NOMO-1 treated with dmso at 0.1 percent for 144 hours (cell line): Measurements from ENCODE around the gene HAP1.
"Not testable (repeated sequence)": the region's sequence is repeated elsewhere in the genome, so short reads cannot be mapped to it uniquely, and the experiment has no call there.

ENCODE experiments used
- DNase-seq: peaks from one replicate; lab custom pipeline; 2025; ENCODE audit not compliant: unreplicated experiment; lab: John Stamatoyannopoulos, UW

Gene HAP1

DNA sequence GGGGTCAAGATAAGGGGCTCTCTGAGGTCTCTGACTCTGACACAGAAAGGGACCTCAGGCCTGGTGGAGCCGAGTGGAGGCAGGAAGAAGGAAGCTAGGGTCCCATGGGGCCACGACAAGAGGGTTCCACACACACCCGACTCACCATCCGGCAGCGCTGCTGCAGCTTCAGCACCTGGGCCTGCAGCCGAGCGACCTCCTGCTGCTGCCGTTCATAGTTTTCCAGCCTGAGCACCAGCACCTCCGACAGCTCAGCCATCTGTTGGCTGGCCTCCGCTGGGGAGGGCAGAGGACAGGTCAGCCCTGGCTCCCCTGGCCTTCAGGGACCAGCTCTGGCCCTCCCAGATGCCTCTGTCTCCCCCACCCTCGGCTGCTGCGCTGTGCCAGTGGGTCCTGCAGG lies 6.4 kb downstream of the HAP1 start:
- no peak for DNase-seq

DNA sequence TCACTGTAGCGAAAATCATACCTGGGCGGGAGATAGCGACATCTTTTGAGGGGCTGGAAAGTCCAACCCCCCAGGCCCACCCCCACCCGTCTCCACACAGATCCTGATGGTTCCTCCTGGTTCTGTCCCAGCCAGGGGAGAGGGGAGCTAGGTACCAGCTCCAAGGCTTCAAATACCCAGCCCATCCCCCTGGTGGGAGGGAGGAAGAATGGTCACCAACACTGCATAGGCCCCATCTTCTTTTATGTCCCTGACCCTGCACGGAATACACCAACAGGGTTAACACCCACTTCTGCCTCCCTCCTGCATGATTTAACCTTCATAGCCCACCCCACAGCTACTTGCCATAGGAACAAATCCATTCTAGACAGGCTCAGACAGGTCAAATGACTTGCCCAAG lies 9.3 kb downstream of the HAP1 start:
- no peak for DNase-seq

DNA sequence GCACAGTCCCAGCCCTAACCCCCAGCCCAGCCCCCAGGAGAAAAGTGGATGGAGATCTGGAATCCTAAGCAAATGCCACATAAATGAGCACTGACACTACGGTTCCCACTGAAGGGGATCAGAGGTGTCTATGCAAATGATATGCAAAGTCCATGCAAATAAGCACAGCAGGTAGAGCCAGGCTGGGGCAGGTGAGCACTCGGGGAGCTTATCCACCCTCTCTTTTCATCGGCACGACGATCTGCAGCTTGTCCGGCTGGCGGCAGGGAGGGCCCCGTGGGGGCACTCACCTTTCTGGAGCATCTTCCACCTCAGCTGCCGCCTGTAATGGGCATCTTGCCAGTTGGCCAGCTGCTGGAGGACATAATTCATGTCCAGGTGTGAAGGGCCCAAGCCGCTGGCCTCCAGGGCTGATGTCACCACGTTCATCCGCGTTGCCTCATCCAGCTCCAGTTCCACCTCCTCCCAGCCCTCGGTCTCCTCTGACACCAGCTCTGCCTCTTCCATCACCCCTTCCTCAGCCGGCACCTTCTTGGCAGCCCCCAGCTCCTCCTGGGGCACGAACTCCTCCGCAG lies 9.9 kb downstream of the HAP1 start:
- no peak for DNase-seq

DNA sequence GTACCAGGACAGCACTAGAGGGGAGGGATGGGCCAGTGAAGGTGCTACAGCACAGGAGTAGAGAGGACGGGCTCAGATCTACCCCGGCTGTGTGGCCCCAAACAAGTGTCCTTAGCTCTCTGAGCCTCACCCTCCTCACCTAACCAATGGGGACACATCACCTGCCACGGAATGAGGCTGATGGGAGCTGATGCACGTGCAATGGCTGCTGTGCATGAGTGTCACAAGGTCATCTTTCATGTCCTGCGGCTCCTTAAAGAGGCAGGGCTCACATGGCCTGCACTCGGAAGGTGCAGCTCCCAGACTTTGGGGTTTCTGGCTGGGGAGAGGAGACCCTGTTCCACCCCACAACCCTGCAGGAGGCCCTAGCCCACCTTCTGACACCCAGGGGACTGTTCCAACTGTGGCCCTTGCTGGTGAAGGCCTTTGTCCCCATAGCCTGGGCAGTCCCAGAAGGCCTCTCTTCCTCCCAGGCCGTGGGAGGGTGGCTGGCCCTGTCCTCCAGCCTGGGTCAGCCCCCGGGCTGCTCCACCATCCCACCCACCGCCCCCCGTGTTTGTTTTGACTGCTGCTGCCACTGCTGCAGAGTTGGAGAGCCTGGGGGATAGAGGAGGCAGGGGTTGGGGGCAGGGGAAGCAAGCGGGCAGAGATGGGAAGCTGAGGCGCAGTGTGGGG lies 10.5 kb downstream of the HAP1 start:
- no peak for DNase-seq

DNA sequence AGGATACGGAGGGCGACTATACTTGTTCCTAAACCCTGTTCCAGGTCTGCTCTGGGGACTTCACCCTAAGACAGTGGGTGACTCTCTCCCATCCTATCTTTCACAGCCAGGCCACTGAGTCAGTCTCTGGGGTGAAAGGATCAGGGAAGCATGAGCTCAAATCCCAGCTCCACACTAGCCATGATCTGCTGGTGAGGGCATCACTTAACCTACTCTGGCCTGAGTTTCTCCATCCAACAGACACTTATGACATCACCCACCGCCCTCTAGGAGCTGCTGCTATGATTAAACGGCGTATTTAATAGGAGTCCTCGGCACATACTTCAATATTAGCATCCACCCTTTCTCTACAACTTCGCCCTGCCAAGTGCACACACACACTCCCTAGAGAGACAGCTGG lies 12.2 kb downstream of the HAP1 start:
- no peak for DNase-seq

DNA sequence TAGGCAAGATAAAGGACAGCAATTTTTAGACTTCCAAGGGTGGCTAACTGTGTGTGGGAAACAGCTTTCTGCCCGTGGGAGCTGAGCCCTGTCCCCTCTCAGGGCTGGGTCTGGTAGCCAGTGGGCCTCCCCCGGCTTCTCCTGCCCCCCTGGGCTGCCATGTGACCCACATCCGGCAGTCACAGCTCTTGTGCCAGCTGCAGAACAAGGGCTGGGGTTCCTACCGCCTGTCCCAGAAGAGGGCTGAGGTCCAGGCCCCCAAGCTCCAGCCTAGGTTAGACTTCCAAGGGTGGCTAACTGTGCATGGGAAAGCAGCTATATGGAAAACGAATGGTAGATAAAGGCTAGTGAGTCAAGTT lies 16.2 kb downstream of the HAP1 start:
- no peak for DNase-seq

DNA sequence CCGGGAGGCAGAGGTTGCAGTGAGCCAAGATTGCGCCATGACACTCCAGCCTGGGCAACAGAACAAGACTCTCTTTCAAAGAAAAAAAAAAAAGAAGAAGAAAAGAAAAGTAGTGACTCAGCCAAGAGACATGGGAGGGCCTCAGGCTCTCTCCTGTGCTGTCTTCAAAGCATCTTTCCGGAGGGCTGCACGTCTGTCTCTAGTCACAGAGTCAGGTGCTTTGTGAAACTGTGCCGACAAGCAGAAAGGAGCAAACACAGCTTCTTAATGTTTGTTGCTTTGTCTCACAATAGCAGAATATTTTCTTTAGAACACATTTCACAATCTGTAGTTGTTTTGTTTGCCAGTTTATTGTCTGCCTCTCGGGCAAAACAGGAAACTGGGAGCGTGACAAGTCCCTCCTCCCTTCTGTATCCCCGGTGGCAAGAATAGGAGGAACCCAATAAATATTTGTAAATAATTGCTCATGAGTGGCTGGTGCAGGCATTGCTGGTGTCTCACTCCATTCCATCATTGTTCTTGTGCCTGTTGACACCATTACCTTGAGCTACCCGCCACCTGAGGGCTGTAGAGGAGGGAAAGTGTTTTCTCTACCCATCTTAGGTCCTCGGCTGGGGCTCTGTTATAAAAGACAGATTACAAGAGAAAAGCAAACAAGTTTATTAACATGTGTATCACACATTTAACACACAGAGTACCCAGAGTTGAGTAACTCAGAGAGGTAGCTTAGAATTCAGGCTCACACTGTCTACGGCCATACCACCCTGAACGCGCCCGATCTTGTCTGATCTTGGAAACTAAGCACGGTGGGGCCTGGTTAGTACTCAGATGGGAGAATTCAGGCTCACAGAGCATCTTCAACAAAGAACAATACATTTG lies 16.8 kb downstream of the HAP1 start:
- DNase-seq, result peak; percentile 42

DNA sequence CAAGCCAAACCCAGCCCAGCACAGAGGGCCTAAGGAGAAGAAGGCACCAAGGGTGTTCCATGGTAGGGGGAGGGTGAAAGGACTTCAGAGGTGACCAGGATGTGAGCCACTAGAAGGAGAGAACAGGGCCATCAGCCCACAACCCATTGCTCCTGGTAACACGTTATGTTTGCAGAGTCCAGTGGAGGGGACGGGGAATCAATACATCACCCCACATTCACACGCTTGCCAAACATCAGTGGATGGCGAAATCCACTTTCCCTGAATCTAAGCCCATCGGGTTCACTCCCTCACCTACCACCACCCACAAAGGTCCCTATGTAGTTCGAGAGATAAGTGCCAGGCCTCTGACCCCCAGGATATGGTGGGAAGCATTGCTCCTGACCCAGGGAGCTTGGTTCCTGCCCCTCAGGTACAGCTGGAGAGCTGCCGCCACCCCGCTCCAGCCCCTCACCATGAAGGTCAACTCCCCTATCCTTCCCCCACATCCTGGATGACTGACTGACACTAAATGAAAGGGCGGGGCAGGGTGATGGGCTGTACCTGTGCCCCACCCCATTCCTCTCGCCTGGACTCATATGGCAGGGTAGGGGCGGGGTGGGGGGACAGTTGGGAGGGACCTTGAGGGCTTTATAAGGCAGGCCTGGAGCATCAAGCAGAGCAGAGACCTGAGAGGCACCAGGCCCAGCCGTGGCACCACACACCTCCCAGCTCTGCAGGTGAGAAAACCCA lies 22.6 kb downstream of the HAP1 start, which contains the start of gene GAST:
TSS of gene GAST (plus strand) at position 663 of the 732 bp plus-strand sequence. CDS start 3,106 bp downstream, outside the sequence.
- DNase-seq, result no peak

DNA sequence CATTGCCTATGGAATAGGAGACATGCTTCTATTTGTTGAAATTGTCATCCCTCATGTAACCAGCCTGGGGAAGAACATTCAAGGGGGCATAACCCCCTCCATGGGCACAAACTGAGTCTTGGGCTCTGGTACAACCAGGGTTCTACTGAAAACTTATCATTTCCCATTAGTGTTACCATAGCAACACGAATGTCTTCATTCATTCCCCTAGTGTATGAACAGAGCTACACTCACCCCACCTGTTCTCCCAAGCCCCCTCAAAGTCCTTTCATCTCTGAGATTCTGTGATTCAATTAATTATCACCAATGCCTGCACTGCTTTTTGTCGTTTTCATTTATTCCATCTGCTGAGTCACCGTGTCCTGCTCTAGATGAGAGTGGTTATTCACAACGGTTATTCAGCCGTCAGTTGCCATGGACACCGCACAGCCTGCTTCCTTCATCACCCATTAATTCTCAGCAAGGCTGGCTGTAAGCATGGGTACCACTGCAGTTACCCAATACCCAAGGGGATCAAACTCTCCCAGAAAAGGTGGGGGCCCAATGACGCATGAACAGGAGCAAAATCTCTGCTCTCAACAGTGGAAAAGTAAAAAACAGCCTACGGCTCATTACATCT lies 23.9 kb downstream of the HAP1 start:
- no peak for DNase-seq

DNA sequence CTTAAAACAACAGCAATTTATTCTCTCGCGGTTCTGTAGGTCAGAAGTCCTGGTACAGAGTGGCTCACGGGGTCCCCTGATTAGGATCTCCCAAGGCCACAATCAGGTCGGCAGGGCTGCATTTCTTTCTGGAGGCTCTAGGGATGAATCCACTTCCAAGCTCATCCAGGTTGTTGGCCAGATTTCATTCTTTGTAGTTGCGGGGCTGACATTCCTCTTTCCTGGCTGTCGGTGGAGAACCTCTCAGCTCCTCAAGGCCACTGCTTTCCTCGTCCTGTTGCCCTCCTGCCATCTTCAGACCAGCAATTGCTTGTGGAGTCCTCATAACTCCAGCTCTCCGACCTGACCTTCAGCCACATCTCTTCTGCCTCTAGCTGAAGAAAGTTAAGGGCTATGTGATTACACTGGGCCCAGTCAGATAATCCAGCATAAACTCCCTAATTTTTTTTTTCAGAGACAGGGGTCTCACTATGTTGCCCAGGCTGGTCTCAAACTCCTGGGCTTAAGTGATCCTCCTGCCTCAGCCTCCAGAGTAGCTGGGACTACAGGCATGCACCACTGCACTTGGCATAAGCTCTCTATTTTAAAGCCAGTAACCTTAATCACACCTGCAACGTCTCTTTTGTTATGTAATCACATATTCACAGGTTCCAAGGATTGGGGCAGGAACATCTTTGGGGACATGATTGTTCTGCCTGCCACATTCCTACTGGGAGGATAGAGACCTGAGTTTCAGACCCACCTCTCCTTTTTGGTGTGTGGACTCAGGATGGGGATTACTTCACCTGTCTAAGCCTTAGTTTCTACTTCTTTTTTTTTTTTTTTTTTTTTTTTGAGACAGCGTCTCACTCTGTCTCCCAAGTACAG lies 26.4 kb downstream of the HAP1 start:
- no peak for DNase-seq

DNA sequence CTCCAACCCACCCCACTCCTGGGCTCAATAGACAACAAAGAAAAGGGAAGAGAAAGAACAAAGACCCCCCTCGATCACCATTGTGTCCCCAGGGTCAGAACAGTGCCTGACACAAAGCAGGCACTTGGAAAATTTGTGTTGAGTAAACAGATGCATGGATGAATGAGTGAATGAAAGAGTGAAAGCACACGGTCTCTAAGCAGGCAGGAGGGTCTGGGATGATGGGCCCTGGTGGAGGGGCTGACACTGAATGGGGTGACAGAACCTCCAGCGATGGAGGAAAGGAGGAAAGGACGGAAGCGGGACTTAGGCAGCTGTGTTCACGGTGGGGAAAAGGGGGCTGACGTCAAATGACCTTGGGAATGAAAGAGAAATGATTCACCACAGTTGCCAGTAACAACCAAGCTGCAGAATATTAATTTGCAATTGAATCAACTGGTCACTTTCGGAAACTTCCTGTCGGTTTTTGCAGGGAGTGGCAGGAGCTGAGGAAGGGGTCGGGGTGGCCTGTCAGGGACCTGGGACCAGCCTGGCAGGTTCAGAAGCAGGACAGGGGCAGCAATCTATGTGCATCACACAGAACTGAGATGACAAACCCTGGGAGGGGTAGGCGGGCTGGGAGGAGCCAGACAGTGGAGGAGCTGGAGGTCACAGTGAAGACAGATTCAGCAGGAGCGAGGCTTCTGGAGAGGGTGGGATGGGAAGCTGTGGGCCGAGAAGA lies 29.0 kb downstream of the HAP1 start:
- DNase-seq, result no peak

DNA sequence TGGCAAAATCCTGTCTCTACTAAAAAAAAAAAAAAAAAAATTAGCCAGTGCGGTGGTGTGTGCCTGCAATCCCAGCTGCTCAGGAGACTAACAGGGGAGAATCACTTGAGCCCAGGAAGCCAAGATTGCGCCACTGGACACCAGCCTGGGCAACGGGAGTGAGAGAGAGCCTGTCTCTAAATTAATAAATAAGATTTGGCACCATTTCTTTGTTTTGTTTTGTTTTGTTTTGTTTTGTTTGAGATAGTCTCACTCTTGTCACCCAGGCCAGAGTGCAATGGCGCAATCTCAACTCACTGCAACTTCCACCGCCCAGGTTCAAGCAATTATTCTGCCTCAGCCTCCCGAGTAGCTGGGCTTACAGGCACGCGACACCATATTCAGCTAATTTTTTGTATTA lies 31.7 kb downstream of the HAP1 start:
- no peak for DNase-seq

DNA sequence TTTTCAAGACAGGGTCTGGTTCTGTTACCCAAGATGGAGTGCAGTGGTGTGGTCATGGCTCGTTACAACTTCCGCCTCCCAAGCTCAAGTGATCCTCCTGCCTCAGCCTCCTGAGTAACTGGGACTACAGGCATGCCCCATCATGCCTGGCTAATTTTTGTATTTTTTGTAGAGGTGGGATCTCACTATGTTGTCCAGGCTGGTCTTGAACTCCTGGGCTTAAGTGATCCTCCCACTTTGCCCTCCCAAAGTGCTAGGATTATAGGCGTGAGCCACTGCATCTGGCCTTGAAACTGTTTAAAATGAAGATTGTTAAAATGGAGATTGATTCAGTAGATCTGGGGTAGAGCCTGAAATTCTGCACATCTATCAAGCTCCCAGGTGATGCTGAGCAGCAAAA lies 33.6 kb downstream of the HAP1 start:
- DNase-seq, result not testable (repeated sequence)

DNA sequence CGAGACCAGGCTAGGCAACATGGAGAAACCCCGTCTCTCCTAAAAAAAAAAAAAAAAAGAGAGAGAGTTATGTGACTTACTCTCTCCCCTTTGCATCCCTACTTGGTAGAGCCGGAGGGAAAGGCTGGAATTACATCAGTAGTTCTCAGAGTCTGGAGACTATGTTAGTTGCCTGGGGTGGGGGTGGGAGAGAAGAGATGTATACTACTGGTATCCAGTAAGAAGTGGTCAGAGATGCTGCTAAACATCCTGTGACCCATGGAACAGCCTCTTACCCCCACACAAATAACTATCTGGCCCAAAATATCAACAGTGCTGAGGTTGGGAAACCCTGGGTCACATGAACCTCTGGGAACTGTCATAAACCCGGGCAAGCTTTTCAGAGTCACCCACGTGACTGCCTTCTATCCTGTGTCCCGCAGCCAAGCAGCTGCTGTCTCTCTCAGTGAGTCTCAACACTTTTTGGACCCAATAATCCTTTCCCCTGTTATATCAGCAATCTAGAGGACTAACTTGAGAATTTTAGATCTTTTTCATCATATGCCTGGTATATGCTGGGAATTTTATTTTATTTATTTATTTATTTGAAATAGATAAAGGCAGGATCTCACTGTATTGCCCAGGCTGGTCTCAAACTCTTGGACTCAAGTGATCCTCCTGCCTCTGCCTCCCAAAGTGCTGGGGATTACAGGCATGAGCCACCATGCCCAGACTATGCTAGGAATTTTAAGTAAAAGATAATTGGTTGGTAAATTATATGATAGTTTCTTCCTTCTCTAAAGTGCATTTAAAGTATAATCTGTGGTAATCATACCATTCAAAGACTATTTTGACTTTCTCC lies 37.1 kb downstream of the HAP1 start:
- DNase-seq, result peak; percentile 50

DNA sequence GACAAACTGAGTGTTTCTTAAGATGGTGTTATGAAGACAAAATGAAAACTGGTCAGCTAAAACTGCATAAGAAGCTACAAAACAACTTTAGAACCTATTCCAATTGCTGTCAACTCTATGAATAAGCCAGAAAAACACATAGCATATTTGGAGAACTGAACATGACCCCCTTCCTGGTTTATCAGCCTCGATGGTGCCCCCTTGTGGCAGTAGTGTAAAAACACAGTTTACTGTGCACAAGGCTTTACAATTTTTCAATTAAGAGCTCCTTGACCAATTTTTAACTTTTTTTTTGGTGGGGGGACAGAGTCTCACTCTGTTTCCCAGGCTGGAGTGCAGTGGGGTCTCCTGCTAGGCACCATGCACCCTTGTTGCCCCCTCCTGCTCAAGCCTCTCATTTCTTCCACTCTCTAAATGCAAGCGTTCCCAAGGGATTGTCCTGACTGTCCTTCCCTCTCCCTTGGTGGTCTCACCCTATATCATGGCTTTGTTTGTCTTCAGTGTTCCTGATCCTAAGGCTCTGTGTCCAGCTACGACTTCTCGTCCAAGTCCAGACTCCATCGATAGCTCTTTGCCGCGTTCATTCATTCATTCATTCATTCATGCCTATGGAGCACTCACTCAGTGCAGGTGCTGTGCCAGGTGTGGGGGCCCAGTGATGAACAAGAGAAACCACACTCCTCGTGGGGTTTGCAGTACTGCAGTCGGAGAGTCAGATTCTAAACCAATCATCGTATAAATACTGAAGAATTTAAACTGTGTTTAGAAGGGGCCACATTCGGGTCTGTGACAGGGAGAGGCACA lies 38.3 kb downstream of the HAP1 start:
- peak; percentile 23 for DNase-seq

DNA sequence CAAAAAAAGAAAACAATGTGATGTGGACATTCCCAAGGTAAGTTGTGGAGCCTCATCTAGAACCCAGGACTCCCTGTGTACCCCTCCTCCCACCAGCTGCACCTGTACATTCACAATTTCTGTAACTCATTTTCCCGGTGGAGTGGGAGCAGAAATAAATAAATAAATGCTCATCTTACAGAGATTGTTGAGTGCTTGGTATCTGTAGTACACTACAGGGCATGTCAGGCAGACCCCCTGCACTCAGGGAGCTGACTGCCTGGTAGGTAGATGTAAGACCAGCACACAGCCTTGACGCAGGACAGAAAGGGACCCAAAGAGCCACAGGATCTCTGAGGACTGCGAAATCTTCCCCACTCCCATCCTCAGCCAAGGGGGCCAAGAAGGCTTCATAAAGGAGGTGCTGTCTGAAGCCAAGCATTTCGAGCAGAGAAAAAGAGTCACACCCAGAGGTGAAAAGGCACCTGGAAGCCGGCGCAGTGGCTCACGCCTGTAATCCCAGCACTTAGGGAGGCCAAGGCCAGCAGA lies 39.2 kb downstream of the HAP1 start:
- DNase-seq, result no peak

DNA sequence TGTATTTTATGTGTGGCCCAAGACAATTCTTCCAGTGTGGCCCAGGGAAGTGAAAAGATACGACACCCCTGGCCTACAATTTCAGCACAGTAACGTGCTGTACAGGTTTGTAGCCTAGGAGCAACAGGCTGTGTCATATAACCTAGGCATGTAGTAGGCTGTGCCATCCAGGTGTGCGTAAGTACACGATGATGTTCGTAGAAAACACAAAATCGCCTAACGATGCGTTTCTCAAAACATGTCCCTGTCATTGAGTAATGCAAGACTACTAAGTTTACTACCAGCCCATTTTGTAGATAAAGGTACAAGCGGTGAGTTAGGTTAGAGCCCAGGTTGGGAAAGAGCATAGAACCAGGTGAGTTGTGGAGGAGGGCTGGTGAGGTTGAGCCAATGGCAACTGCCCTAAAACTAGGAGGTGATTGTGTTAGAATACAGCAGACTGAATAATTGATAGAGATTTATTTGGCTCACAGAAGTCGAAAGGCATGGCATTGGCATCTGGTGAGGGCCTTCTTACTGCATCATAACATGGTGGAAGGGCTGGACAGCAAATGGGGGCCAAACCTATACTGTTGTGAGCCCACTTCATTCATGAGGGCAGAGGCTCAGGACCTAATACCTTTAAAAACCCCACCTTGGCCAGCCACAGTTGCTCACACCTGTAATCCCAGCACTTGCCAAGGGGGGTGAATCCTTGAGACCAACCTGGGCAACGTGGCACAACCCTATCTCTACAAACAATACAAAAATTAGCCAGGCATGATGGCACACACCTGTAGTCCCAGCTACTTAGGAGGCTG lies 41.5 kb downstream of the HAP1 start:
- no peak for DNase-seq
